Breast epithelium (tissue), 4 donors: ENCODE results near the gene UFSP1. TPM values are rescaled to one million over a fixed set of nuclear protein-coding genes. Genes with fewer than 3 reads are reported as not detected.

Experiments
- DNase-seq, 2 donors: peaks; one replicate each; pipeline ENCODE4 v3.0.0-alpha.2; 2019; ENCODE audit warnings: low spot score in 2 of 2
- H3K27ac ChIP-seq, 2 donors: fragments of 200-600 bp; sonication (generic) in 1 of 2; one replicate each; pipeline ENCODE4 v1.5.1; 2016 to 2019; ENCODE audit warnings: mild to moderate bottlenecking in 1 of 2
- H3K27me3 ChIP-seq, 2 donors: fragments of 200-600 bp; sonication (generic) in 1 of 2; one replicate each; pipeline versions ENCODE4 v1.5.1 to v1.6.0; 2017 to 2019; ENCODE audit warnings: control low read depth in 1 of 2, mild to moderate bottlenecking in 1 of 2
- H3K36me3 ChIP-seq: fragments of 200-600 bp; one replicate; pipeline ENCODE4 v1.5.1; 2019
- H3K4me1 ChIP-seq, 2 donors: fragments of 200-600 bp; sonication (generic); one replicate each; pipeline ENCODE4 v1.5.1; 2016 to 2019; ENCODE audit warnings: control low read depth in 1 of 2
- H3K4me3 ChIP-seq, 3 donors: fragments of 200-600 bp; sonication (generic); 1 replicate in 2 of 3; 2 replicates in 1 of 3; pipeline ENCODE4 v1.5.1; 2016 to 2019; ENCODE audit warnings: mild to moderate bottlenecking in 3 of 3, moderate library complexity in 2 of 3
- H3K9me3 ChIP-seq, 2 donors: fragments of 200-600 bp; sonication (generic) in 1 of 2; one replicate each; pipeline ENCODE4 v1.5.1; 2016 to 2019; ENCODE audit warnings: control low read depth in 1 of 2
- CTCF ChIP-seq, 3 donors: fragments of 450-650 bp; IDR thresholded peaks; one replicate each; pipeline ENCODE4 v1.5.1; 2016 to 2017; ENCODE audit warnings: antibody characterized with exemption in 3 of 3, mild to moderate bottlenecking in 3 of 3, moderate library complexity in 3 of 3
- POLR2A ChIP-seq: fragments of 450-650 bp; IDR thresholded peaks from one replicate; pipeline ENCODE4 v1.6.1; 2016; ENCODE audit warnings: antibody characterized with exemption, mild to moderate bottlenecking, moderate library complexity
- POLR2AphosphoS5 ChIP-seq, 3 donors: sonication (generic); formaldehyde crosslinking; IDR thresholded peaks; one replicate each; pipeline ENCODE4 v1.6.1; 2017; ENCODE audit warnings: antibody characterized with exemption in 3 of 3
- intact Hi-C: fragments of 100-400 bp; cut with DNase I; formaldehyde crosslinking; loops from one replicate; pipeline ENCODE4 v1.15.1; 2023; ENCODE audit warnings: low total_unique reads
- total RNA-seq, 3 donors: library from RNA; depleted of rRNA; stranded (reverse); fragments of >200 nt; gene quantifications; one replicate each; pipeline ENCODE4 v1.1.0, GENCODE V29; 2016

UFSP1 gene
- total RNA-seq, 3 donors from 2014 or later: 2.9 to 4.2 (median 3.7) TPM

GRCh38 chr7:100878685-100879084 lies 10.8 kb downstream of the UFSP1 start:
- TF ChIP-seq POLR2A: no peak
- no peak for TF ChIP-seq CTCF (IDR thresholded peaks at IDR 0.05)
- no peak for TF ChIP-seq POLR2AphosphoS5 (IDR thresholded peaks at IDR 0.05)
- no peak overlapping the region for H3K4me3 ChIP-seq
- H3K4me1 ChIP-seq: peaks cover 9 to 10% of the 10 kb centered on the region in 2 donors
- H3K9me3 ChIP-seq: no peaks in the 10 kb centered on the region
- DNase-seq: no peak
- intact Hi-C loops: no loop called here
- peaks cover 4% of the 10 kb centered on the region for H3K36me3 ChIP-seq
- H3K27me3 ChIP-seq: no peaks in the 10 kb centered on the region
- no peak overlapping the region for H3K27ac ChIP-seq

- H3K36me3 ChIP-seq: peaks cover 4% of the 10 kb centered on the region
- no peak for DNase-seq
- intact Hi-C loops: no loop called here
- no peaks in the 10 kb centered on the region for H3K27me3 ChIP-seq
- no peaks in the 10 kb centered on the region for H3K9me3 ChIP-seq
- no peak overlapping the region for H3K27ac ChIP-seq
- no peak overlapping the region for H3K4me3 ChIP-seq
- H3K4me1 ChIP-seq: peaks cover 9 to 10% of the 10 kb centered on the region in 2 donors
- TF ChIP-seq CTCF (IDR thresholded peaks at IDR 0.05): no peak
- no peak for TF ChIP-seq POLR2AphosphoS5 (IDR thresholded peaks at IDR 0.05)
These were observed 11.5 kb downstream of the UFSP1 start for GRCh38 chr7:100878013-100878412.

GRCh38 chr7:100875356-100875751 lies 14.2 kb downstream of the UFSP1 start:
- peak overlapping the region; percentile 76 to 95 (median 93) for H3K4me3 ChIP-seq
- peak overlapping the region; percentile 97 for H3K27ac ChIP-seq
- no peaks in the 10 kb centered on the region for H3K27me3 ChIP-seq
- no peaks in the 10 kb centered on the region for H3K36me3 ChIP-seq
- peaks cover 9 to 10% of the 10 kb centered on the region in 2 donors for H3K4me1 ChIP-seq
- no peak for DNase-seq
- H3K9me3 ChIP-seq: no peaks in the 10 kb centered on the region
- TF ChIP-seq CTCF (IDR thresholded peaks at IDR 0.05) (no peak), POLR2AphosphoS5 (IDR thresholded peaks at IDR 0.05) (no peak), POLR2A (no peak)
- intact Hi-C loops: no loop called here

- peak within 1 kb of the TSS; percentile 76 to 95 (median 93) for H3K4me3 ChIP-seq
- peak; percentile 96 for TF ChIP-seq POLR2A
- TF ChIP-seq CTCF (IDR thresholded peaks at IDR 0.05): peak; percentile 79 to 92 (median 84)
- TF ChIP-seq POLR2AphosphoS5 (IDR thresholded peaks at IDR 0.05): peak; percentile 98 to 100 (median 100)
- peak within 1 kb of the TSS; percentile 97 for H3K27ac ChIP-seq
- H3K9me3 ChIP-seq: no peaks in the 10 kb centered on the region
- peaks cover 9 to 10% of the 10 kb centered on the region in 2 donors for H3K4me1 ChIP-seq
- intact Hi-C loops: no loop called here
- H3K36me3 ChIP-seq: no peaks in the 10 kb centered on the region
- peak; percentile 97 to 99 for DNase-seq
- no peaks in the 10 kb centered on the region for H3K27me3 ChIP-seq
These were observed 14.7 kb downstream of the UFSP1 start, which contains the start of gene SRRT for GRCh38 chr7:100874577-100875355. Gene SRRT (plus strand): TSS chr7:100875103. CDS start chr7:100875591, 488 bp downstream.

- intact Hi-C loops: no loop called here
- peaks cover 9 to 11% of the 10 kb centered on the region in 2 donors for H3K4me1 ChIP-seq
These were observed 15.3 kb downstream of the UFSP1 start for GRCh38 chr7:100874300-100874576.

More at GRCh38 chr7:100874300-100874576, 15.3 kb downstream of the UFSP1 start:
- no peaks in the 10 kb centered on the region for H3K36me3 ChIP-seq
- peak overlapping the region; percentile 97 for H3K27ac ChIP-seq
- no peak for DNase-seq
- TF ChIP-seq POLR2AphosphoS5 (IDR thresholded peaks at IDR 0.05) (no peak), POLR2A (no peak), CTCF (IDR thresholded peaks at IDR 0.05) (no peak)
- H3K9me3 ChIP-seq: no peaks in the 10 kb centered on the region
- no peaks in the 10 kb centered on the region for H3K27me3 ChIP-seq
- H3K4me3 ChIP-seq: peak overlapping the region; percentile 76 to 95 (median 93)
